AG10803 (cell line): ENCODE results near the gene NOX5.
"Not testable (repeated sequence)": the region's sequence is repeated elsewhere in the genome, so short reads cannot be mapped to it uniquely, and the experiment has no call there.

Experiments used
- DNase-seq: peaks from one replicate; pipeline ENCODE4 v3.0.0; 2010; ENCODE audit warnings: low read depth
- H3K4me3 ChIP-seq: 2 replicates; pipeline ENCODE4 v1.5.1; 2011; ENCODE audit warnings: mild to moderate bottlenecking, low read length, control low read depth
- CTCF ChIP-seq: conservative IDR thresholded peaks from 2 replicates; pipeline ENCODE4 v1.5.1; 2011; ENCODE audit warnings: mild to moderate bottlenecking, low read length, control low read depth, inconsistent platforms

The NOX5 gene, protein sequence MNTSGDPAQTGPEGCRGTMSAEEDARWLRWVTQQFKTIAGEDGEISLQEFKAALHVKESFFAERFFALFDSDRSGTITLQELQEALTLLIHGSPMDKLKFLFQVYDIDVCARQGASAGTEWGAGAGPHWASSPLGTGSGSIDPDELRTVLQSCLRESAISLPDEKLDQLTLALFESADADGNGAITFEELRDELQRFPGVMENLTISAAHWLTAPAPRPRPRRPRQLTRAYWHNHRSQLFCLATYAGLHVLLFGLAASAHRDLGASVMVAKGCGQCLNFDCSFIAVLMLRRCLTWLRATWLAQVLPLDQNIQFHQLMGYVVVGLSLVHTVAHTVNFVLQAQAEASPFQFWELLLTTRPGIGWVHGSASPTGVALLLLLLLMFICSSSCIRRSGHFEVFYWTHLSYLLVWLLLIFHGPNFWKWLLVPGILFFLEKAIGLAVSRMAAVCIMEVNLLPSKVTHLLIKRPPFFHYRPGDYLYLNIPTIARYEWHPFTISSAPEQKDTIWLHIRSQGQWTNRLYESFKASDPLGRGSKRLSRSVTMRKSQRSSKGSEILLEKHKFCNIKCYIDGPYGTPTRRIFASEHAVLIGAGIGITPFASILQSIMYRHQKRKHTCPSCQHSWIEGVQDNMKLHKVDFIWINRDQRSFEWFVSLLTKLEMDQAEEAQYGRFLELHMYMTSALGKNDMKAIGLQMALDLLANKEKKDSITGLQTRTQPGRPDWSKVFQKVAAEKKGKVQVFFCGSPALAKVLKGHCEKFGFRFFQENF

DNA sequence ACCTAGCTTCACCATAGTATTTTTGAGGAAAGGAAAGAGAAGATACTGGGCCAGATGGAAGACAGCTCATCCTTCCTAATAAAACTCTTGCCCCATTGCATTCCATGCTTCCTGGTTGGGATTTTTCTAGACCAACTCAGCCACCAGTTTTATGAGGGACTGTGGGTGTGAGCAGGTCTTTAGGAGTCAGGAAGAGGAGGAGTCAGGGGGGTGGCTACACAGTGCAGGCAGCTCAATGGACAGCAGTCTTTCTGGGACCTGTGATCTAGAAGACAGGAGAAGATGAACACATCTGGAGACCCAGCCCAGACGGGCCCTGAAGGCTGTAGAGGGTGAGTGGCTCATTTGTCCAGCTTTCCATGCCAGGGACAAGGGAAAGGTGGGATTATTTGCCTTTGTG lies at the start of gene NOX5:
Gene NOX5, plus strand, starts transcription at position 242 of the 400 bp plus-strand sequence. Its CDS starts 41 bp downstream, at position 283.
- H3K4me3 ChIP-seq = no peak within 1 kb of the TSS
- TF ChIP-seq CTCF = no peak
- DNase-seq = peak; percentile 79

- no peak for DNase-seq
- no peak for TF ChIP-seq CTCF
- H3K4me3 ChIP-seq = no peak overlapping the region
These were observed 47.5 kb upstream of the NOX5 start for GRCh38 chr15:68966996-68967395.

- no peak for DNase-seq
- no peak for TF ChIP-seq CTCF
- no peak overlapping the region for H3K4me3 ChIP-seq
These were observed 46.5 kb upstream of the NOX5 start for GRCh38 chr15:68967948-68968347.

GRCh38 chr15:68969298-68969697 lies 45.2 kb upstream of the NOX5 start:
- DNase-seq = no peak
- no peak overlapping the region for H3K4me3 ChIP-seq
- no peak for TF ChIP-seq CTCF

- no peak for TF ChIP-seq CTCF
- no peak overlapping the region for H3K4me3 ChIP-seq
- no peak for DNase-seq
These were observed 42.1 kb upstream of the NOX5 start for GRCh38 chr15:68972201-68973065.

- not testable (repeated sequence) for DNase-seq
These were observed 38.8 kb upstream of the NOX5 start for GRCh38 chr15:68975651-68976160.

DNA sequence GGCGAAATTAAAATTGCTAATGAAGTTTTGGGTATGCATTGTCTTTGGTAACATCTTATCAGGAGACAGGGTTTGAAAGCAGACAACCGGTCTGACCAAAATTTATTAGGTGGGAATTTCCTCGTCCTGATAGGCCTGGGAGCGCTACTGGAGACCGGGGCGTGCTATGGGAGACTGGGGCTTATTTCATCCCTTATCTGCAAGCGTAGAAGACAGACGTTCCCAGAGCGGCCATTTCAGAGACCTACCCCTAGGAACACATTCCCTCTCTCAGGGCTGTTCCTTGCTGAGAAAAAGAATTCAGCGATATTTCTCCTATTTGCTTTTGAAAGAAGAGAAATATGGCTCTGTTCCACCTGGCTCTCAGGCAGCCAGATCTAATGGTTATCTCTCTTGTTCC lies 37.1 kb upstream of the NOX5 start:
- not testable (repeated sequence) for H3K4me3 ChIP-seq, DNase-seq

More at GRCh38 chr15:68975651-68976160, 38.8 kb upstream of the NOX5 start:
- not testable (repeated sequence) for H3K4me3 ChIP-seq
